GDM1 (cell line): ENCODE results near the gene AIRE.

ENCODE experiments used
- DNase-seq: peaks from one replicate; lab custom pipeline; 2025; lab: John Stamatoyannopoulos, UW

Gene AIRE

GRCh38 chr21:44305691-44306090, 20.0 kb downstream of the AIRE start:
- DNase-seq = no peak

- DNase-seq = no peak
These were observed 21.4 kb downstream of the AIRE start for GRCh38 chr21:44306936-44307704.

- DNase-seq = no peak
These were observed 25.2 kb downstream of the AIRE start for GRCh38 chr21:44310628-44311507.

GRCh38 chr21:44312089-44312488, 26.4 kb downstream of the AIRE start:
- DNase-seq = no peak

- DNase-seq = no peak
These were observed 27.0 kb downstream of the AIRE start for GRCh38 chr21:44312716-44313115.

- DNase-seq = no peak
These were observed 27.8 kb downstream of the AIRE start for GRCh38 chr21:44313451-44313850.

GRCh38 chr21:44314128-44314527, 28.5 kb downstream of the AIRE start:
- no peak for DNase-seq

GRCh38 chr21:44314561-44314960, 28.9 kb downstream of the AIRE start:
- no peak for DNase-seq

GRCh38 chr21:44315691-44316203, 30.1 kb downstream of the AIRE start:
- DNase-seq = no peak

GRCh38 chr21:44316277-44316900, 30.7 kb downstream of the AIRE start:
- DNase-seq = no peak

GRCh38 chr21:44317241-44317782, 31.6 kb downstream of the AIRE start:
- DNase-seq = no peak

GRCh38 chr21:44317871-44318270, 32.2 kb downstream of the AIRE start:
- no peak for DNase-seq

GRCh38 chr21:44318489-44319285, 33.0 kb downstream of the AIRE start:
- DNase-seq = no peak

GRCh38 chr21:44319407-44320065, 33.9 kb downstream of the AIRE start:
- DNase-seq = no peak

- no peak for DNase-seq
These were observed 35.2 kb downstream of the AIRE start for GRCh38 chr21:44320847-44321246.

- no peak for DNase-seq
These were observed 36.3 kb downstream of the AIRE start for GRCh38 chr21:44321846-44322450.

- DNase-seq = no peak
These were observed 37.1 kb downstream of the AIRE start for GRCh38 chr21:44322621-44323325.

GRCh38 chr21:44323591-44323990, 37.9 kb downstream of the AIRE start:
- DNase-seq = no peak

- DNase-seq = no peak
These were observed 38.6 kb downstream of the AIRE start for GRCh38 chr21:44324106-44324853.
